HepG2 (cell line): ENCODE measurements around the gene RABGAP1L. TPM values are rescaled to one million over a fixed set of nuclear protein-coding genes. Genes with fewer than 3 reads are reported as not detected.

Source experiments
- FOXO1 ChIP-seq: sonication (generic); formaldehyde crosslinking; IDR thresholded peaks from 2 replicates; pipeline ENCODE4 v1.4.0; 2020; ENCODE audit warnings: missing genetic modification reagents
- FOXP1 ChIP-seq, 2 experiments: fragments of 450-650 bp in 1 of 2; IDR thresholded peaks; 2 replicates each; pipeline ENCODE4 v1.6.1; 2017 to 2018; ENCODE audit warnings: antibody characterized with exemption in 1 of 2
- GMEB2 ChIP-seq: IDR thresholded peaks from 2 replicates; pipeline ENCODE4 v1.6.1; 2016; ENCODE audit warnings: missing biosample characterization, missing genetic modification reagents, low read depth
- HDAC6 ChIP-seq: fragments of 200-600 bp; sonication (generic); IDR thresholded peaks from 2 replicates; pipeline ENCODE4 v1.7.0; 2017; ENCODE audit warnings: mild to moderate bottlenecking, antibody characterized with exemption, low read length, low read depth
- KDM2A ChIP-seq: sonication (generic); formaldehyde crosslinking; IDR thresholded peaks from 2 replicates; pipeline ENCODE4 v1.4.0; 2020; ENCODE audit warnings: low read depth, missing genetic modification reagents, borderline replicate concordance
- LBX2 ChIP-seq: sonication (generic); formaldehyde crosslinking; IDR thresholded peaks from 2 replicates; pipeline ENCODE4 v1.5.0; 2020; ENCODE audit warnings: missing genetic modification reagents, mild to moderate bottlenecking, borderline replicate concordance
- NCOA2 ChIP-seq: sonication (generic); formaldehyde crosslinking; IDR thresholded peaks from 2 replicates; pipeline ENCODE4 v1.8.0; 2022; ENCODE audit warnings: inconsistent platforms
- PITX1 ChIP-seq: sonication (generic); formaldehyde crosslinking; IDR thresholded peaks from 2 replicates; pipeline ENCODE4 v1.5.1; 2020; ENCODE audit warnings: mild to moderate bottlenecking, missing genetic modification reagents
- RXRB ChIP-seq: IDR thresholded peaks from 2 replicates; pipeline ENCODE4 v1.6.1; 2016; ENCODE audit warnings: borderline replicate concordance, missing genetic modification reagents, missing compliant biosample characterization
- TSC22D2 ChIP-seq: sonication (generic); formaldehyde crosslinking; IDR thresholded peaks from 2 replicates; pipeline ENCODE4 v1.5.1; 2020; ENCODE audit warnings: missing genetic modification reagents, mild to moderate bottlenecking, borderline replicate concordance
- ZFY ChIP-seq: sonication (generic); formaldehyde crosslinking; IDR thresholded peaks from 2 replicates; pipeline ENCODE4 v1.4.0; 2020; ENCODE audit warnings: missing genetic modification reagents
- ZNF34 ChIP-seq: sonication (generic); formaldehyde crosslinking; IDR thresholded peaks from 2 replicates; pipeline ENCODE4 v1.4.0; 2020; ENCODE audit warnings: mild to moderate bottlenecking, missing genetic modification reagents, borderline replicate concordance
- ZNF414 ChIP-seq: sonication (generic); formaldehyde crosslinking; IDR thresholded peaks from 2 replicates; pipeline ENCODE4 v1.5.0; 2020; ENCODE audit warnings: missing genetic modification reagents
- ZNF546 ChIP-seq: sonication (generic); formaldehyde crosslinking; conservative IDR thresholded peaks from 2 replicates; pipeline ENCODE4 v1.8.1; 2023; ENCODE audit warnings: mild to moderate bottlenecking, missing genetic modification reagents
- ZNF687 ChIP-seq: sonication (generic); formaldehyde crosslinking; IDR thresholded peaks from 2 replicates; pipeline ENCODE4 v1.5.1; 2020; ENCODE audit warnings: mild to moderate bottlenecking, missing genetic modification reagents, moderate library complexity
- ZNF883 ChIP-seq: sonication (generic); formaldehyde crosslinking; IDR thresholded peaks from 2 replicates; pipeline ENCODE4 v1.5.1; 2020; ENCODE audit warnings: mild to moderate bottlenecking, missing genetic modification reagents; ENCODE audit errors: not compliant biosample characterization
- ZSCAN12 ChIP-seq: sonication (generic); formaldehyde crosslinking; IDR thresholded peaks from 2 replicates; pipeline ENCODE4 v1.9.0; 2021; ENCODE audit warnings: mild to moderate bottlenecking, missing genetic modification reagents
- ZSCAN25 ChIP-seq: sonication (generic); formaldehyde crosslinking; IDR thresholded peaks from 2 replicates; pipeline ENCODE4 v1.8.0; 2022; ENCODE audit warnings: mild to moderate bottlenecking, missing genetic modification reagents
- ZXDC ChIP-seq: sonication (generic); formaldehyde crosslinking; IDR thresholded peaks from 2 replicates; pipeline ENCODE4 v1.5.0; 2020; ENCODE audit warnings: mild to moderate bottlenecking, missing genetic modification reagents
- polyA plus RNA-seq, 8 experiments: library from polyadenylated mRNA; depleted of rRNA in 3 of 8; stranded (reverse) in 7 of 8; unstranded in 1 of 8; fragments of >200 nt; fragmentation: Illumina TruSeq in 4 of 8; extraction: Trizol in 4 of 8; gene quantifications; 2 replicates each; pipeline versions ENCODE4 v1.2.1 to v1.2.3, GENCODE V29; 2011 to 2016; ENCODE audit warnings: low read depth in 4 of 8, missing spikeins in 1 of 8, mixed read lengths in 1 of 8; ENCODE audit not compliant: insufficient read depth in 1 of 8
- total RNA-seq, 5 experiments: library from RNA; depleted of rRNA; stranded (reverse); fragments of >200 nt; fragmentation: Illumina TruSeq; extraction: Trizol; gene quantifications; 2 replicates each; pipeline ENCODE4 v1.2.3, GENCODE V29; 2016; ENCODE audit warnings: low read depth in 1 of 5

RABGAP1L gene
- total and polyA plus RNA-seq, 2 of the 13 experiments (the other 11 are each of a cell fraction or from before 2014, with no cell fraction given), result 7.9 to 22.6 TPM

- TF ChIP-seq ZNF414 (CRISPR knock-in tag) (no peak; the same call in none of the 2 replicates), ZFY (CRISPR knock-in tag) (peak; percentile 94), ZNF546 (CRISPR knock-in tag) (peak; percentile 30; the same call in 1 of the 2 replicates), ZSCAN12 (CRISPR knock-in tag) (no peak), KDM2A (CRISPR knock-in tag) (peak; percentile 82), GMEB2 (CRISPR knock-in tag) (peak; percentile 93), TSC22D2 (CRISPR knock-in tag) (peak; percentile 61; the same call in 1 of the 2 replicates), PITX1 (CRISPR knock-in tag) (peak; percentile 15; the same call in 1 of the 2 replicates), ZSCAN25 (CRISPR knock-in tag) (peak; percentile 47; the same call in 1 of the 2 replicates), ZNF34 (CRISPR knock-in tag) (no peak), NCOA2 (no peak; the same call in 1 of the 2 replicates), FOXP1 (IDR thresholded peaks at IDR 0.05) (no peak), FOXP1 (CRISPR knock-in tag; IDR thresholded peaks at IDR 0.05) (peak; percentile 53; the same call in 1 of the 2 replicates), HDAC6 (no peak), ZNF687 (CRISPR knock-in tag) (peak; percentile 61; the same call in 1 of the 2 replicates), ZXDC (CRISPR knock-in tag) (no peak), RXRB (CRISPR knock-in tag) (peak; percentile 45; the same call in 1 of the 2 replicates), ZNF883 (CRISPR knock-in tag) (no peak), LBX2 (CRISPR knock-in tag) (no peak), FOXO1 (CRISPR knock-in tag) (peak; percentile 51; the same call in 1 of the 2 replicates)
Observed at GRCh38 chr1:174999216-174999935, 840.1 kb downstream of the RABGAP1L start (continued).
